GM08714 (cell line): ENCODE measurements around the gene WHRN.

Experiments used
- H3K4me3 ChIP-seq: fragments of 200-500 bp; sonication (Bioruptor generic); 2 replicates; pipeline ENCODE4 v1.5.1; 2014; ENCODE audit warnings: mild to moderate bottlenecking, low read length, inconsistent platforms
- ZNF274 ChIP-seq: IDR thresholded peaks from 2 replicates; pipeline ENCODE4 v1.6.1; 2012; ENCODE audit warnings: mild to moderate bottlenecking, low read depth, low read length

Gene WHRN

DNA sequence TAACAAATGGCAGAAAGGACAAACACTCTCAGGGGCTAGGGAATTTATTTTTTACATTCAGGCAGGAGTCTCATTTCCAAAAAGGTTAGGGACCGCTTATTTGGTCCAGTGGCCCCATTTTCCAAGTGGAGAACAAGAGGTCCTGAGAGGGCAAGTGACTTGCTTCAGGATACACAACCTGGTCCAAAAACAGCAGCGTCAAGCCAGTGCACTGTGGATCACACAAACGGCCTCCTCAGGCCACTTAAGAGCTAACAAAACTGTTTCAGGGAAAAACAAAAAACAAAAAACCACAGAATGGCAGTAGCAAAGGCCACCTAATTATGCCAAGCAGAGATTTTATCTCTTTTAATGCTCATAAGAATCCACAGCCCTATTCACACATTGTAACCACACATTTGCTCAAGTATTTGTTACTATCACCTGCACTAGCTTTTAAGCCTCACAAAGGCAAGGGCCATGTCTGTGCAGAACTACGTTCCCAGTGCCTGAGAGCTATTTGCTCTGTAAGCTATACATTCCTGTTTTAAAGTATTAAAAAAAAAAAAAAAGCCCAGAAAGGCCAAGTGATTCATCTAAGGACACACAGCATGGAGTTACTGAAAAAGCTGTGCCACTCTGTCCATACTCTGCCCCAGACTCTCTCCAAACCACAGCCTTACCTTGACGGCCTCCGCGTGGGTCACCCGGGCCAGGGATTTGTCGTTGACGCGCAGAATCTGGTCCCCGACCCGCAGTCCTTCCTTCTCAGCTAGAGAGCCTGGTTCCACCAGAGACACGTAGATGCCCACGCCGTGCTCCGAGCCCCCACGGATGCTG lies 1.5 kb downstream of the WHRN start:
- H3K4me3 ChIP-seq = no peak overlapping the region
- no peak for TF ChIP-seq ZNF274

DNA sequence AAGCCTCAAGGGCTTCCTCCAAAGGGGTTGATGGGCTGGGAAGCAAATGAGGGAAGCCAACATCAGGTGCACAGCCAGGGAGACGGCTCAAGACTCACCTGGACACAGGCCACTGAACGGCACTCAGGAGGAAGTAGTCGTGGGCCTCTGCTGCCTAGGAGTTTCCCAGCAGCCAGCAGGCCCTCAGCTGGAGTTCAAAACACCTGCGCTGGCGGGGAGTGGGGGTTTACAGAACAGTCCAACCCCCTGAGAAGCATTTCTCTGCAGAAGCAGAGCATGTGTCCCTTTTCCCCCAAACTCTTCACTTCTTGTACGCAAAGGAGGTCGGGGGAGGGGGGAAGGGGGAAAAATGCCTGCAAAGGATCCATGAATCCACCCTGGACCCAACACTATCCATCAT lies 2.3 kb downstream of the WHRN start:
- no peak for TF ChIP-seq ZNF274
- no peak overlapping the region for H3K4me3 ChIP-seq

DNA sequence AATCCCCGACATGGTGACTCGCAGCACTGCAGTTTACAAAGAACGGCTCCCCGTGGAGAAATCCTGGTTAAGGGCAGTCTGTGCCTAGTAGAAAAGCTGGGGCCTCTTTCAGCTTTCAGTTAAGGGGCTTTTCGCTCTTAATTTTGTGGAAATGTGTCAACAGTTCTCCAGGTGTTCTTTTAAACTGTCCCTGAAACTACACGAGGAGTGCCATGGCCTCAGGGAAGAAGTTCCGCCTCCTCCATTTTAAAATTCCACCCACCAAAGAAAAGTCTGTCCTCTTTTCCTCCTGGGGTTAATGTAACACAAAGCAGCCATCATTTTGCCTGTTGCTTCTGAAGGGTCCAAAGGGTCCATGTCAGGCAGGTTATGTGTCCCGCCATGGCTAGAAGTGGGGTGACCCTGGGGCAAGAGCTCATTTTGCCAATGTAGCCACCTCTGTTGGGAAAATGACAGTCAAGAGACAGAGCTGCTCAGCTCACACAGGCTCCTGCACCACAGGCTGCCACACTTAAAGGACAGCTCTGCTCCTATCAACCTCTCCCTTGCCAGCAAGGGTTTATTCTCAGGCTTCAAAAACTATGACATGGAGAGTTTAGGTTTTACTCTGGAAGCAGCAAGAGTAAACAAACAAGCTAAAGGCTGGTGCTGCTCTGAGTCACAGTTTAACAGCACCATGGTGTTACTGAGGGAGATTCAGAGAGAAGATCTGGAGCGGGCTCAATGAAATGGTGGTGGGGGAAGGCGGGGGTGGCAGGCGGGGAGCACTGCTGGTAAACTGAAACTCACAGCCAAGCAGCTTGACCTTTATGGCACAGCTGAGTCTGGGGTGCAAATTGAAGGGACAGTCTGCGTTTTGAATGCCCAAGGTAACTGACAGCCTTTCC lies 3.2 kb downstream of the WHRN start:
- TF ChIP-seq ZNF274 = no peak
- no peak overlapping the region for H3K4me3 ChIP-seq

DNA sequence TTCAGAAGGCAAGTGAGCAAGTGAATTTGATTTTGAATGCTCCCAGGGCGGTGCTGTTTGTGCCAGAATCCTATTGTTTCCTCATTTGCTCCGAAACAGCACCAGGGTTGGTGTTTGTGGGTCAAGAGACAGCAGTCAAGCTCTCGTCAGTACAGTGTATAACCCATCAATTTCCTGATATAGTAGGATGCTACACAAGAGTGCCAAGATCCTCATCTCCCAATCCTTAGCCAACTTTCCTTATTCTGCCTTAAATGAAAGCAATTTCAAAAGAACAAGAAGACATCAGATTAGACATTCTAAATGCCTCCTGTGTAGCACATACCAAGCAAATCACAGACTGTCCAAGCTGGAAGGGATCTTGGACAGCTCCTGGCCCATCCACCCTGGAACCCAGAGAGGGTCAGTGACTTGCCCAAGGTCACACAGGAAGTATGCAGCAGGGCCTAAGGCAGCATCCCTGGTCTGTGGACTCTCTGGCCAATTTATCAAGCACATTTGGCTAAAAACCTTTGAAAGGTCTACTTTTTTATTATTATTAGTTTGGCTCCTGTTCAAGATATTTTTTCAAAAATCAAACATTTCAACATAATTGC lies 4.5 kb downstream of the WHRN start:
- H3K4me3 ChIP-seq = no peak overlapping the region
- no peak for TF ChIP-seq ZNF274

DNA sequence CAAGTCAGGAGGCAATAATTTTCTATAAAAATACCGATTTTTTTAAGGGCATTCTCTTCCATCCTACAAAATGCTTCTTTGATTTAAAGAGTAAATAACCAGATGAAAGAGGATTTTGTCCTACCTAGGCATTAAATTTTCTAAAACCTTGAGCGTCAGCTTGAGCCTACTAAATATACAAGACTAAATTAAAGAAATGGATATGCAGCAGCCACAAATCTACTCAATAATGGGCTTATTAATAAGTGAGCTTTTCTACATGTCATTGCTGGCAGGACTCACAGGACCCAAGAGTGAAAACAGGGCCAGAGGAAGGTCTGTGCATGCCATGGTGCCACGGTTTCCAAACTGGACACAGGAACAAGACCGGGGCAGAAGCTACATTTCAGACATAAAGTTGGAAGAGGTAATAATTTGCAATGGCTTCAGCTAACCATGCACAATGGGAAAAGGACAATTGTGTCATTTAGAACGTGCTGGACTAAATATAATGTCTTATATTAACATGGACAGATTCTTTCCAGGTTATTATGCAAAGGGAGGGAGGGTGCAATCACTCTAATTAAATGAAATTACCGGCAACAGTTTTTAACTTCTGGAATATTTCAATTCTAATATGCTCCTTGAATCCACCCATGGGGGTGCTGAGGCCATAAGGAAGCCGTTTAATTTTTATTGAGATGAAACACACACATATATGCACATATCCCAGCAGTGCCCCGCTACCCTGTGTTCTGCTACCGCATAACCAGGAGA lies 5.2 kb downstream of the WHRN start:
- TF ChIP-seq ZNF274 = no peak

DNA sequence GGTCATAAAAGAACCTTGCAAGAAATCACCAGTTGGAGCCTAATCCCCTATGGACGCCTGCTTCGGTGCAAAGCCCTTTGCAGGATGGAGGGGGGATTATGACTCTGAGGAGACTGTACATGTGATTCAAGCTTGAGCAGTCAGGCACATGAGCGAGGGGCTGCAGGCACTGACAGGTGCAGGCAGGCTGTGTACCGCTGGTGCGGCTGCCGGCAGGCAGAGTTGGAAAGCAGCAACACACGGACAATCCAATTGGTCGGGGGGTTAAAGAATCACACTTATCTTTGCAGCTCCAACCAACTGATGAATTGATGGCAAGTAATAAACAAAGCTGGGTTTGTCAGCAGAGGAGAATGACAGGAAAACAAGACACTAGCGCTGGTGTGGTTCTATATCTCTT lies 5.7 kb downstream of the WHRN start:
- no peak overlapping the region for H3K4me3 ChIP-seq
- no peak for TF ChIP-seq ZNF274

More for the DNA sequence above, 5.2 kb downstream of the WHRN start:
- H3K4me3 ChIP-seq = no peak overlapping the region

DNA sequence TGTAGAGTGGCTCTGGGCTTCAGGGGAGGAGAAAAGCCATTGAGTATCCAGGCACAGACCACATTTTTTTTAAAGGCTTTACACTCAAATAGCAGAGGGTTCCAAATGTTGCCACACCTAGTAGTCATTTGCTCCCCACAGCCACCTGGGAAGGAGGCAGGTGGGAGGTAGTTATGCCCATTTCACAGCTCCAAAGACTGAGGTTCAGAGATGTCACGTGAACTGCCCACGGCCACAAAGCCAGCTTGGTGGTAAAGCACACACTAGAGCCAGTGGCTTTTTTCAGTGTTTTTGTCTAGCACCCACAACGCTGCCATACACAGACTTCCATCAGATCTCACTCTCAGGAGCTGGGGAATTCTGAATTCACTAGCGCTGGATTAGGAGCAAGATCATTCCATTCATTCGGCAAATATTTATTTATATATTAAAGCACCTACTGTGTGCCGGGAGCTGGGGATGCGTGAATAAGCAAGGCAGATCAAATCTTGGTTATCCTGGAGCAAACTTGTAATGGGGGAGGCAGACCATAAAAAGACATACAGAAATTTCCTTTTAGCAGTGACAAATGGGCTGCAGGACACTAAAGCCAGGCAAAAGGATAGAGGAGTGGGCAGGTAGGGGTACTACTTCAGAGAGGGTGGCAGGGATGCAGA lies 7.4 kb downstream of the WHRN start:
- no peak for TF ChIP-seq ZNF274
- no peak overlapping the region for H3K4me3 ChIP-seq

DNA sequence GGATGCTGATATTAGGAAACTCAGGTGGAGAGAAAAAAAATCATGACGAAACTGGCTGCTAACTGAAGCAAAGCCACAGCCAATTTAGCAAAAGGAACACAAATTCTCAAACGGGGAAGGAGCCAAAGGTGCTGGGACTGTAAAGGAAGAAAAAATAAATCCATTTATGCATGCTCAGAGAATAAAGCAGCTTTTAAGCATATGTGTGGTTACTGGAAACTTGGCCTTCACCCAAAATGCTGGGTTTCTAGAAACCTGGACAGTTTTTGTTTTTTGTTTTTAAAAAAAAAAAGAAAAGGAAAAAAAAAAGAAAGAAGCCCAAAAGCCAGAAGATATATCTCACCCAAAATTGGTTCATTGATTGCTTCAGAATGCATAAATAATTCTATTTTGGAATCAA lies 8.0 kb downstream of the WHRN start:
- no peak overlapping the region for H3K4me3 ChIP-seq
- TF ChIP-seq ZNF274 = no peak

DNA sequence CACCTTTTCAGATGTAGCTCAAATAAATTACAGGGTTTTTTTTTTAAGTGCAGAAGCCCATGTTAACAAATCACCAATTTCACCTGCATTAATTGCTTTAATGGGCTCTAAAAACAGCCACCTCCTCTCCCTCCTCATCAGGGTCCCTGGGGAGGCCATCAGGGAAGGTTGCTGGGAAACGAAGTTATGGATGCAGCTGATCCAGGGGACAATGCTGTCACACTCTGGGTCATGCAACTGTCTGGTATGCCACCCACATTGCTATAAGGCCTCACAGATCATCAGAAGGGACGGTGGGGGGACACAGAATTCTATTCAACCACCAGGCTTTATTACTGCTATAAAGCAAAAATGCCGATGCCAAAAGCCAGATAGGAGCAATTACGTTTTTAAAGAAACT lies 9.3 kb downstream of the WHRN start:
- TF ChIP-seq ZNF274 = no peak
- H3K4me3 ChIP-seq = no peak overlapping the region

DNA sequence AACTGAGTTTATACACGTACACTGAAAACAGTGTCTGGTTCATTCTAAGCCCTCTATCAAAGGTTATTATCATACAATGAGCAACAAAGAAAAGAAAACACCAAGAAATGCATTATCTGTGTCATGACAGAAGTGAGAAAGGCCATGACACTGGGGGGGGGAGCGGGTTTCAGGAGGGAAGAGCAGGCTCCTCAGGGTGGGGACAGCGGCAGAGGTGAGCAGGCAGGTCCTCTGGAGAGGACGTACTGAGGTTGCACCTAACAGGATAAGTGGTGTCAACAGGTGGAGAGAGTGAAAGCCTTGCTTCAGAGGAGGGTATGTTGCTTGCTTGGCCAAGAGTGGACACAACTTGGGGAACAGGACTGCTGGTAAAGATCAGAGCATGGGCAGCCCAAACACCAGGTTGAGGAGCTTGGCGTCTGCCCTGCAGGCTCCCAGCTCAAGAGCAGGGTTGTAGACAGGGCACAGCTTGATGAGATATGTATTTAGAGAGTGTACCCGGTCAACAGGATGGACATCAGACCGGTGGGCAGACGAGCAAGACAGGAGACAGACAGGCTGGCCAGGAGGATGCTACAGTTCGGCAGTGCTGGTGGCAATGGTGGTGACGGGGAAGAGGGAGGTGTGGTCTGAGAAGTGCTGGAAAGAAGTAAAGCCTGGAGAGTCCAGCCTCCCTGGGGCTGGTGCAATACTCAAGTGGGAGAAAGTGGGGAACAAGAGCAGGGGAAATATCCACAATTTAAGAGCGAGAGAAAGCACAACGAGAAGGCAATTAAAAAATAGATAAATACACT lies 10.3 kb downstream of the WHRN start:
- no peak overlapping the region for H3K4me3 ChIP-seq

DNA sequence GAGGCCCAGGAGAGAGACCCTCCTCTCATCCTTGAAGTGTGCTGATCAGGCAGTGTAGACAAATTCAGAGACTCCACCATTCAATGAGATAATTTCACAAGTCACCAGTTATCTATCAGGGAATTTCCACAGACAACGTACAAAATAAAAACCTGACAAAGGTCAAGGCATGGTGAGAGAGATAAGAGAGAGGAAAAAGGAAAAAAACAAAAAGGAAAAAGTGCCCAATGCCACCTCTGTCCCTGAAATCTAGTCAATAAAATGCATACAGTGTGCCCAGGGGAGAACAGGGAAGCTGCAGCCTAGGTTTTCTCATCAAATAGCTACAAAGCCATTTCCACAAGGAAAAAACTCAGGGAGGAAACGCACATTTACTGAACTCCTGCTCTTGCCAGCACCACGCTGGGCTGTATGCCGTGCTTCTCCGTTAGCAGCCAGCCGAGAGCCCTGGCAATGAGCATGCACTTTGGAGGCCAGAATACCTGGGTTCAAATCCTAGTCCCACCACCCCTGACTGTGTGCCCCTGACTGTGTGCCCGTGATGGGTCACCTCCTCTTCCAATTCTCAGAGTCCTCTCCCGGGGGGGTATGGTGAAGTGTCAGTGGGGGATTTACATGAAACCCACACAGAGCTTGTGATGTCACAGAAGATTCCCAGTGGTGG lies 11.6 kb downstream of the WHRN start:
- no peak for TF ChIP-seq ZNF274
- no peak overlapping the region for H3K4me3 ChIP-seq

More for the DNA sequence above, 10.3 kb downstream of the WHRN start:
- no peak for TF ChIP-seq ZNF274

DNA sequence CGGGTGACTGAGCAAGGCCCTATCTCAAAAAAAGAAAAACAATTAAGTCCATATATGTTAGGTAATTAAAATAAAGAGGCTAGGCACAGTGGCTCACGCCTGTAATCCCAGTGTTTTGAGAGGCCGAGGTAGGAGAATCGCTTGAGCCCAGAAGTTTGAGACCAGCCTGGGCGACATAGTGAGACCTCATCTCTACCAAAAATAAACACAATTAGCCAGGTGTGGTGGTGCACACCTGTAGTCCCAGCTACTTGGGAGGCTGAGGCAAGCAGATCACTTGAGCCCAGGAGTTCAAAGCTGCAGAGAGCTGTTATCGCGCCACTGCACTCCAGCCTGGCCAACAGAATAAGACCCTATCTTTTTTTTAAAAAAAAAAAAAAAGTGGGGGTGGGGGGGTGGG lies 12.3 kb downstream of the WHRN start:
- TF ChIP-seq ZNF274 = no peak
- no peak overlapping the region for H3K4me3 ChIP-seq

DNA sequence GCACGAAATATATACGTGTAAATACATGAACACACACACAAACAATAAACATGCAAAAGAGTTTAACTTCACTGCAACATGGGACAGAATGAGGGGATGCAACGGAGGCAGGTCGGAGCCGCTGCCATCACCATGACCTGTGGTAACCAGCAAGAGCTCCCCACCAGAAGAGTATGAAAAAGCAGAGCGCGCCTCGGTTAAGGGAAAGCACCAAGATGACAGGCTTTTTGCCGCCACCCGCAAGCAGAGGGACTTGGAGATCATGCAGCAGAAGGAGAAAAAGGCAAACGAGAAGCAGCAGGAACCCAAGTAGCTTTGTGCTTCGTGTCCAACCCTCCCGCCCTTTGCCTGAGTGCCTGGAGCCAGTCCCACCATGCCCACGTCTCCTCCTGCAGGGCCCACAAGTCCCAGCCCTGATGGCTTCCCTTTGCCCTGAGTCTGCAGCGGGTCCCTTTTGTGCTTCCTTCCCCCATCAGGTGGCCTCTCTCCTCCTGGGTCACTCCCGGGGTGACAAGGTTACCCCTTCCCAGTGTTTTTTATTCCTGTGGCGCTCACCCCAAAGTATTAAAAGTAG lies 13.8 kb downstream of the WHRN start:
- no peak for TF ChIP-seq ZNF274

More for the DNA sequence above, 13.8 kb downstream of the WHRN start:
- H3K4me3 ChIP-seq = no peak overlapping the region
